Esophagus mucosa (tissue), 1 donor: ENCODE measurements around the gene KLK1. TPM values are rescaled to one million over a fixed set of nuclear protein-coding genes. Genes with fewer than 3 reads are reported as not detected.
"Not testable (repeated sequence)": the region's sequence is repeated elsewhere in the genome, so short reads cannot be mapped to it uniquely, and the experiment has no call there.

Experiments used
- ATAC-seq: fragments of 200-7000 bp; cut with Tn5 transposase; one replicate; pipeline ENCODE4 v1.9.1; 2020
- total RNA-seq: library from RNA; stranded (reverse); gene quantifications from one replicate; pipeline ENCODE4 v1.2.4, GENCODE V29; 2023
- donor health status: DM: yes; HTN: yes; CAD: no.

KLK1 gene
- total RNA-seq, 1 donor from 2014 or later = 1.3 TPM

- no peak for ATAC-seq
Measured at GRCh38 chr19:50791594-50792271, 31.9 kb downstream of the KLK1 start.

GRCh38 chr19:50790922-50791467 lies 32.6 kb downstream of the KLK1 start:
- ATAC-seq = no peak

GRCh38 chr19:50790396-50790795 lies 33.2 kb downstream of the KLK1 start, which contains the start of gene ACP4:
Gene ACP4 (plus strand): TSS chr19:50790415. CDS start chr19:50790415, 0 bp downstream.
- ATAC-seq = no peak

- no peak for ATAC-seq
Measured at GRCh38 chr19:50785329-50785728, 38.3 kb downstream of the KLK1 start.

GRCh38 chr19:50784710-50785109 lies 38.9 kb downstream of the KLK1 start:
- no peak for ATAC-seq

GRCh38 chr19:50783848-50784152 lies 39.8 kb downstream of the KLK1 start:
- ATAC-seq = not testable (repeated sequence)

- ATAC-seq = no peak
Measured at GRCh38 chr19:50780753-50781435, 42.7 kb downstream of the KLK1 start.

- no peak for ATAC-seq
Measured at GRCh38 chr19:50779504-50780457, 43.8 kb downstream of the KLK1 start.

GRCh38 chr19:50778906-50779430 lies 44.6 kb downstream of the KLK1 start:
- ATAC-seq = no peak

- no peak for ATAC-seq
Measured at GRCh38 chr19:50777830-50778303, 45.7 kb downstream of the KLK1 start.

- no peak for ATAC-seq
Measured at GRCh38 chr19:50777261-50777660, 46.3 kb downstream of the KLK1 start.

- ATAC-seq = no peak
Measured at GRCh38 chr19:50776131-50776530, 47.5 kb downstream of the KLK1 start.

- ATAC-seq = not testable (repeated sequence)
Measured at GRCh38 chr19:50773454-50773853, 50.1 kb downstream of the KLK1 start.

GRCh38 chr19:50772912-50773311 lies 50.7 kb downstream of the KLK1 start:
- ATAC-seq = not testable (repeated sequence)

- no peak for ATAC-seq
Measured at GRCh38 chr19:50772476-50772875, 51.1 kb downstream of the KLK1 start.

GRCh38 chr19:50770888-50771287 lies 52.7 kb downstream of the KLK1 start:
- no peak for ATAC-seq

- not testable (repeated sequence) for ATAC-seq
Measured at GRCh38 chr19:50770164-50770563, 53.4 kb downstream of the KLK1 start, which contains the start of gene GPR32. Gene GPR32 (plus strand): TSS chr19:50770464. CDS start chr19:50770601, 137 bp downstream.

Other genes with a start within 250 kb of the KLK1 start
- not detected for gene SYT3, start 183.9 kb downstream of the KLK1 start, total RNA-seq
- gene C19orf81, start 174.3 kb downstream of the KLK1 start, total RNA-seq = not detected
- 0.04 TPM for gene SHANK1, start 104.0 kb downstream of the KLK1 start, total RNA-seq
- gene CLEC11A, start 100.4 kb downstream of the KLK1 start, total RNA-seq = 2.7 TPM
- not detected for gene GPR32, start 53.3 kb downstream of the KLK1 start, total RNA-seq
- not detected for gene ACP4, start 33.4 kb downstream of the KLK1 start, total RNA-seq
- gene KLK15, start 9.8 kb upstream of the KLK1 start, total RNA-seq = not detected
- gene KLK3, start 31.1 kb upstream of the KLK1 start, total RNA-seq = not detected
- not detected for gene KLK2, start 49.7 kb upstream of the KLK1 start, total RNA-seq
- not detected for gene KLK4, start 87.6 kb upstream of the KLK1 start, total RNA-seq
- 93.9 TPM for gene KLK5, start 129.3 kb upstream of the KLK1 start, total RNA-seq
- gene KLK6, start 145.8 kb upstream of the KLK1 start, total RNA-seq = 106 TPM
- gene KLK7, start 160.1 kb upstream of the KLK1 start, total RNA-seq = 146 TPM
- 418 TPM for gene KLK8, start 177.8 kb upstream of the KLK1 start, total RNA-seq
- 225 TPM for gene KLK10, start 195.9 kb upstream of the KLK1 start, total RNA-seq
- 209 TPM for gene KLK11, start 202.8 kb upstream of the KLK1 start, total RNA-seq
- gene KLK12, start 211.2 kb upstream of the KLK1 start, total RNA-seq = 153 TPM
- 1,054 TPM for gene KLK13, start 241.3 kb upstream of the KLK1 start, total RNA-seq